Memory B cell (primary cell): Measurements from ENCODE around the gene OCIAD2.
"Not testable (repeated sequence)": the region's sequence is repeated elsewhere in the genome, so short reads cannot be mapped to it uniquely, and the experiment has no call there.

Experiments used
- ATAC-seq: fragments of 150-1000 bp; cut with Tn5 transposase; 2 replicates; pipeline ENCODE4 v1.10.0; 2021; ENCODE audit warnings: low read depth, mild to moderate bottlenecking, moderate library complexity
- DNase-seq, 2 donors: peaks; one replicate each; pipeline ENCODE4 v3.0.0; 2022; ENCODE audit warnings: low spot score in 2 of 2
- H3K27ac Mint-ChIP-seq: one replicate; pipeline ENCODE4 v1.8.0; 2022; ENCODE audit warnings: mild to moderate bottlenecking, moderate library complexity, mixed read lengths
- H3K27me3 Mint-ChIP-seq: one replicate; pipeline ENCODE4 v1.8.0; 2022; ENCODE audit warnings: mixed read lengths
- H3K36me3 Mint-ChIP-seq: one replicate; pipeline ENCODE4 v1.8.0; 2022; ENCODE audit warnings: mild to moderate bottlenecking, mixed read lengths
- H3K4me1 Mint-ChIP-seq: one replicate; pipeline ENCODE4 v1.8.0; 2022; ENCODE audit warnings: mixed read lengths
- H3K4me3 Mint-ChIP-seq: one replicate; pipeline ENCODE4 v1.8.0; 2022; ENCODE audit warnings: mild to moderate bottlenecking, moderate library complexity, mixed read lengths
- H3K9me3 Mint-ChIP-seq: one replicate; pipeline ENCODE4 v1.8.0; 2022; ENCODE audit warnings: mixed read lengths

Gene OCIAD2

GRCh38 chr4:48899950-48900349 is 6.6 kb downstream of the OCIAD2 start:
- DNase-seq = no peak
- H3K4me3 Mint-ChIP-seq = no peak overlapping the region
- H3K36me3 Mint-ChIP-seq = peaks cover 48% of the 10 kb centered on the region
- H3K4me1 Mint-ChIP-seq = peaks cover 20% of the 10 kb centered on the region
- H3K27me3 Mint-ChIP-seq = no peaks in the 10 kb centered on the region
- no peak for ATAC-seq
- no peaks in the 10 kb centered on the region for H3K9me3 Mint-ChIP-seq
- no peak overlapping the region for H3K27ac Mint-ChIP-seq

DNA sequence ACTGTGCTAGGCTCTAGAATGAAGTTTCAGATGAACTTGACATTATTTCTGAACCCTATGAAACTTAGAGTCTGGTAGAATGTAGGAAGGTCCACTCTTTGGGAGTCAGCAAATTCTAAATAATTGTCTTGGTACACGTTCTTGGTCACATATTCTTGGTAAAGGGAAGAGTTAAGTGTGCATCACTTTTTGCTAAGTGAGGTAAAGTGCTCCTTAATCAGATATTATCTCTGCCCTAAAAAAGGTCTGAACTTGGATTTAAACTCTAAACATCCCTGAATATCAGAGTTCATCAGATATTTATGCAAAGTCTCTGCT is 7.2 kb downstream of the OCIAD2 start:
- DNase-seq = no peak
- H3K9me3 Mint-ChIP-seq = no peaks in the 10 kb centered on the region
- H3K4me1 Mint-ChIP-seq = peaks cover 15% of the 10 kb centered on the region
- H3K36me3 Mint-ChIP-seq = peaks cover 50% of the 10 kb centered on the region
- H3K4me3 Mint-ChIP-seq = no peak overlapping the region
- ATAC-seq = no peak
- no peaks in the 10 kb centered on the region for H3K27me3 Mint-ChIP-seq
- H3K27ac Mint-ChIP-seq = peak overlapping the region; percentile 42

DNA sequence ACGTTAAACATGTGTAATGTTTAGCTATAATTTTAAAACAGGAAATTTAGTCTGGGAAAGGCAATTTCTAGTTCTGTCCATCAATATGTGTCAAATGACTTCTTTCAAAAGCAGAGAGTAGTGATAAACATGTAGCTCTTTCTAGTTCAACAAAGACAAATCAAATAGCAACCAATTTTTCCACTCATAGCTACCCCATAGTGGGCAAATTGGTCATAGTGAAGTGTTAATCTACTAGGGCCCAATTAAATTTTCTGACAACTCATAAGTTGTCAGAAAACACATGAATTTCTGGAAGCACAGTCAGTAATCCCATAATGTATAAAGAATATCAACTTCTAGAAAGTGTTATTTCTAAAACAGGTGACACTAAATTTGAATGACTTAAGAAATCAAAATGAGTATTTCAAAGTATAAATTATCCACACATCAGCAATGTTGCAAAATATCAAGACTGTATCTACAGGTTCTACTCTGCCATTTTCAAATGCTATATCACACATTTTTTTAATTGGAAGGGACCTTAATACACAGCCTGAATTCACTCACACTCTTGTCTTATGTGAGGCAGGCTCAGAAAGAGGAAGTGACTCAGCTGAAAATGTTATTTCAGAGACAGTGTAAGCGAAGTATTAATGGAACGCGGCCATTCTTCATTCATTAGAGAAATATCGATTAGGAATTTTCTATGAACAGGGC is 7.7 kb downstream of the OCIAD2 start:
- DNase-seq = no peak
- no peaks in the 10 kb centered on the region for H3K9me3 Mint-ChIP-seq
- peaks cover 15% of the 10 kb centered on the region for H3K4me1 Mint-ChIP-seq
- H3K27ac Mint-ChIP-seq = peak overlapping the region; percentile 42
- peaks cover 51% of the 10 kb centered on the region for H3K36me3 Mint-ChIP-seq
- peak; percentile 48 for ATAC-seq
- no peak overlapping the region for H3K4me3 Mint-ChIP-seq
- H3K27me3 Mint-ChIP-seq = no peaks in the 10 kb centered on the region

- ATAC-seq (no peak), DNase-seq (no peak)
- Mint-ChIP-seq H3K27me3 (no peaks in the 10 kb centered on the region), H3K9me3 (no peaks in the 10 kb centered on the region), H3K36me3 (peaks cover 51% of the 10 kb centered on the region), H3K27ac (no peak overlapping the region), H3K4me1 (peaks cover 12% of the 10 kb centered on the region), H3K4me3 (no peak overlapping the region)
These were observed 9.7 kb downstream of the OCIAD2 start for GRCh38 chr4:48896845-48897244.

GRCh38 chr4:48891028-48891619 is 15.4 kb downstream of the OCIAD2 start:
- peaks cover 4% of the 10 kb centered on the region for H3K9me3 Mint-ChIP-seq
- no peak for DNase-seq
- ATAC-seq = no peak
- no peaks in the 10 kb centered on the region for H3K4me1 Mint-ChIP-seq
- peaks cover 54% of the 10 kb centered on the region for H3K36me3 Mint-ChIP-seq
- no peak overlapping the region for H3K4me3 Mint-ChIP-seq
- no peaks in the 10 kb centered on the region for H3K27me3 Mint-ChIP-seq
- no peak overlapping the region for H3K27ac Mint-ChIP-seq

- not testable (repeated sequence) for H3K9me3 Mint-ChIP-seq, H3K27me3 Mint-ChIP-seq, H3K27ac Mint-ChIP-seq, H3K4me3 Mint-ChIP-seq, ATAC-seq, H3K4me1 Mint-ChIP-seq, DNase-seq
- peaks cover 43% of the 10 kb centered on the region for H3K36me3 Mint-ChIP-seq
These were observed 16.8 kb downstream of the OCIAD2 start for GRCh38 chr4:48889750-48890149.

- H3K9me3 Mint-ChIP-seq, H3K36me3 Mint-ChIP-seq, ATAC-seq, H3K4me1 Mint-ChIP-seq, H3K4me3 Mint-ChIP-seq, DNase-seq, H3K27me3 Mint-ChIP-seq, H3K27ac Mint-ChIP-seq: not testable (repeated sequence)
These were observed 24.9 kb downstream of the OCIAD2 start for GRCh38 chr4:48881646-48882045.

DNA sequence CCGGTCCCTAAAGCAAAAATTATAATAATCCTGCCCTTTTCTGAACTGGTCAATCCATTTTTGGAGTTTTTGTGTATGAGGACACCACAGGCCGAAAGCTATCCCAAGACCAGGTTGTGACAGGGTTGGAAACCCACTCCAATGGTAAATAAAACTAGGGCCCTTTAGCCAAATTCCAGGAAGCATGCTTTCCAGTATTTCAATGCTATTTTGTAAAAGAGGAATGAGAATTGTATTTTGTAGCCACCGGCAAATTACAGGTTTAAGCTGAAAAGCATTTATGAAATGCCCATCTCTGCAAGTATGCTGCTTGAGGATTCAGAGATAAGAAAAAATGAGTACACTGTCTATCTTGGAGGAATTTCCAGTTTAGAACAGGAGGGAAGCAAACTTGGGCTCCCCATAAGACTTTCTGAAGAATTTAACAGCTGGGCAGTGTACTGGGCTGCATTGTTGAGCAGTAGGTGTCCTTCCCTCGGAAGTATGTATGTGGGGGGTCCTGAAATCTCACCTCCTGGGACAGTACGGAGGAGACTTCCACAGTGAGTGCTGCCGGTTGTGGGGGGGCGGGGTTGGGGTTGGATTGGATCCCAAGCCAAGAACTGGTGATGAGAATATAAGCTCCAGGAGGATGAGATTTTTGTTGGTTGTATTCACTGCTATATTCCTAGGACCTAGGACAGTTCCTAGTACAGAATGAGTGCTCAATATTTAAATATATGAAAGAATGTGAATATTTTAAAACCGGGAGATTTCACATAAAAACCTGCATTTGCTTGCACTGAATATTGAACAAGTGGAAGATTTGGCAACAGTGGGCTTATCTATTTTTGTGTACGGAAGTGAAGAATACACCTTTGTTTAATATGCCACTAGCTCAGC is 26.8 kb downstream of the OCIAD2 start:
- no peak for ATAC-seq

GRCh38 chr4:48877827-48878535 is 28.6 kb downstream of the OCIAD2 start:
- peaks cover 5% of the 10 kb centered on the region for H3K36me3 Mint-ChIP-seq
- H3K4me1 Mint-ChIP-seq = no peaks in the 10 kb centered on the region
- peaks cover 4% of the 10 kb centered on the region for H3K9me3 Mint-ChIP-seq
- no peak overlapping the region for H3K27ac Mint-ChIP-seq
- DNase-seq (no peak), ATAC-seq (no peak)
- H3K27me3 Mint-ChIP-seq = no peaks in the 10 kb centered on the region
- H3K4me3 Mint-ChIP-seq = no peak overlapping the region

More for the DNA sequence above, 26.8 kb downstream of the OCIAD2 start:
- no peak overlapping the region for H3K4me3 Mint-ChIP-seq
- no peak overlapping the region for H3K27ac Mint-ChIP-seq
- H3K9me3 Mint-ChIP-seq = peaks cover 3% of the 10 kb centered on the region
- no peaks in the 10 kb centered on the region for H3K4me1 Mint-ChIP-seq
- peaks cover 8% of the 10 kb centered on the region for H3K36me3 Mint-ChIP-seq
- no peaks in the 10 kb centered on the region for H3K27me3 Mint-ChIP-seq
- DNase-seq = no peak

- H3K9me3 Mint-ChIP-seq, H3K4me3 Mint-ChIP-seq, DNase-seq, H3K4me1 Mint-ChIP-seq, ATAC-seq, H3K27ac Mint-ChIP-seq, H3K27me3 Mint-ChIP-seq: not testable (repeated sequence)
- peaks cover 13% of the 10 kb centered on the region for H3K36me3 Mint-ChIP-seq
These were observed 41.9 kb downstream of the OCIAD2 start for GRCh38 chr4:48864696-48865095.

GRCh38 chr4:48863728-48864127 is 42.8 kb downstream of the OCIAD2 start:
- no peak for ATAC-seq
- H3K9me3 Mint-ChIP-seq = peaks cover 3% of the 10 kb centered on the region
- H3K4me1 Mint-ChIP-seq = no peaks in the 10 kb centered on the region
- H3K27me3 Mint-ChIP-seq = no peaks in the 10 kb centered on the region
- no peak for DNase-seq
- H3K4me3 Mint-ChIP-seq = no peak overlapping the region
- H3K36me3 Mint-ChIP-seq = peaks cover 8% of the 10 kb centered on the region
- peak overlapping the region; percentile 17 for H3K27ac Mint-ChIP-seq

- H3K36me3 Mint-ChIP-seq = peaks cover 11% of the 10 kb centered on the region
- ATAC-seq (no peak), DNase-seq (no peak)
- no peaks in the 10 kb centered on the region for H3K27me3 Mint-ChIP-seq
- no peak overlapping the region for H3K27ac Mint-ChIP-seq
- peaks cover 3% of the 10 kb centered on the region for H3K9me3 Mint-ChIP-seq
- no peaks in the 10 kb centered on the region for H3K4me1 Mint-ChIP-seq
- H3K4me3 Mint-ChIP-seq = no peak overlapping the region
These were observed 43.9 kb downstream of the OCIAD2 start for GRCh38 chr4:48862661-48863060.

GRCh38 chr4:48862038-48862437 is 44.5 kb downstream of the OCIAD2 start:
- ATAC-seq = no peak
- Mint-ChIP-seq H3K4me1 (no peaks in the 10 kb centered on the region), H3K4me3 (no peak overlapping the region), H3K9me3 (peaks cover 3% of the 10 kb centered on the region), H3K27me3 (no peaks in the 10 kb centered on the region), H3K27ac (no peak overlapping the region), H3K36me3 (peaks cover 11% of the 10 kb centered on the region)
- DNase-seq = no peak

DNA sequence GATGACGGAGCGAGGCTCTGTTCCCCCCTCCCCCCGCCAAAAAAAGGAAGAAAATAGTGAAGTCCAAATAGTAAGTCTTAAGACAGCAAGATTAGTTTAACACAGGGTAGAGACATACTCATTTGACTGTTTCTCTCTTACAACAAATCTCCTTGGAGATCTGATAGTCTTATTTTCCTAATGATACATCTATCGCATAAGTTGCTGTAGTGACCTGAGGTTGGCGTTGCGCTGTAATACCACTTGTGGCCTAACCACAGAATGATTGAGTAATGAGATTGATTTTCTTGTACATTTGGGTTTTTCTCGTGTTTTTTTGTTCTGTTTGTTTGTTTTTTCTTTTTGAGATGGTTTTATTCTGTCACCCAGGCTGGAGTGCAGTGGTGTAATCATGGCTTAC is 48.4 kb downstream of the OCIAD2 start:
- Mint-ChIP-seq H3K9me3 (no peaks in the 10 kb centered on the region), H3K27ac (no peak overlapping the region), H3K4me1 (no peaks in the 10 kb centered on the region), H3K27me3 (no peaks in the 10 kb centered on the region), H3K36me3 (peaks cover 13% of the 10 kb centered on the region), H3K4me3 (no peak overlapping the region)
- ATAC-seq (no peak), DNase-seq (no peak)
